Activated T-cell treated with anti-CD3 and anti-CD28 coated beads, Interleukin-2, amount 50 U/mL, for 48 hours (primary cell): Measurements from ENCODE around the gene FUBP3.

Experiments
- DNase-seq, 2 experiments: peaks; one replicate each; pipeline ENCODE4 v3.0.0-alpha.2; 2020

The FUBP3 gene

GRCh38 chr9:130607640-130608420 is 28.5 kb downstream of the FUBP3 start:
- no peak for DNase-seq

DNA sequence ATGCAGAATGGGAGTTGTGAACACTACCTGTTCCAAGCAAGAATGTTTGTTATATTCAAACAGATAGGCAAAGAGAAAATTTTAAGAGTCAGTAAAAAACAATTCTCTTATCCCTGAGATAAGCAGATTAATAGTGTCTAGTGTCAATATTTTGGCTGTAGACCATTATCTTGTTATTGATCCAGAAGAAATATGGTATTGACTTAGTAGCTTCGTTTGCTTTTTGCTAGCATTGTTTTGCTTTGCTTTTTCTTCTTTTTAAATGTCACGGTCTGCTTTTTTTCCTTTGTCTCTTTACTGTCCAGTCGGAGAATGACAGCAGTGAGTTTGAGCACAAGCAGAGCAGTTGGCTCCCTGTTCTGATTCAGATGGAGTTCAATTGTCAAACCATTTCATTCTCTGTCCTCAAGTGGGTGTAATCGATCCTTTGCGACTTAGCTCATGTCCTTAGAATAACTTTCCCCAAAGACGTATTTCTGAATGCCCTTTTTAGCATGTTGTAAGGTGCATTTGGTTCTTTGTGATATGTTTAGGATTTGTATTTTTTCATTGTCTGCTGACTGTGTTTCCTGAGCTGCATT is 29.3 kb downstream of the FUBP3 start:
- DNase-seq, result no peak

GRCh38 chr9:130609163-130609562 is 29.8 kb downstream of the FUBP3 start:
- no peak for DNase-seq

GRCh38 chr9:130610862-130611707 is 31.7 kb downstream of the FUBP3 start:
- DNase-seq, result no peak

GRCh38 chr9:130616451-130616850 is 37.1 kb downstream of the FUBP3 start:
- DNase-seq, result no peak

DNA sequence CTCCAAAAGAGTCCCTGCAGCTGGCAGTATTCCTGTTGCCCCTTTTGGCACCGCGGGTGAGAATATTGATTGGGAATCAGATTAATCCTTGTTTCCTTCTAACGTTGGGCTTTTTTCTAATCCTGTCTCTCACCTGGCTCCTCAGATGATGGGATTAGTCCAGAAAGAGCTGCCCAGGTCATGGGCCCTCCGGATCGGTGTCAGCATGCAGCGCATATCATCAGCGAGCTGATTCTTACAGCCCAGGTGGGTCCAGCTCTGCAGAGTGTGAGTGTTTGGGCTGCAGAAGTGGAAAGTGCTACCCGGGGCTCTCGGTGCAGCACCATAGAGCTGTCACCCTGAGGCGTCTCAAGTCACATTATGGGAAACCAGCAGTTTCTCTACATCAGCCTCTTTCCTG is 44.1 kb downstream of the FUBP3 start:
- DNase-seq, result no peak

DNA sequence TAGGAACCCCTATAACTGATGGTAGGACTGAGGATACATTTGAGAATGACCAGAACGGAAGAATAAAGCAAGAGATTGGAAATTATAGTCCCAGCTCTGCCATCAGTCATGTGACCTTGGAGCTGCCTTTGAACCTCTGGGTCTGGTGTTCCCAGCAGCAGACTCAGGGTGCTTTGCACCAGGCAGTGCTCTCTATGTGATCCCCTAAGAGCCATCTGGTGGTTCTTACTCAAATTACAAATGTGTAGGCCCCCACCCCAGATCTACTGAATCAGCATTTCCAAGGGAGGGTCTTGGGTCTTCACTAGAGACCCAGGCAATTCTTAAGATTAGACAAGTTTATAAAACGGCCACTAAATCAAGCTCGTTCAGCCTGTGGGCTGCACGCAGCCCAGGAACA is 44.8 kb downstream of the FUBP3 start:
- DNase-seq, result no peak

- DNase-seq, result no peak
Observed at GRCh38 chr9:130626249-130626996, 47.0 kb downstream of the FUBP3 start.

DNA sequence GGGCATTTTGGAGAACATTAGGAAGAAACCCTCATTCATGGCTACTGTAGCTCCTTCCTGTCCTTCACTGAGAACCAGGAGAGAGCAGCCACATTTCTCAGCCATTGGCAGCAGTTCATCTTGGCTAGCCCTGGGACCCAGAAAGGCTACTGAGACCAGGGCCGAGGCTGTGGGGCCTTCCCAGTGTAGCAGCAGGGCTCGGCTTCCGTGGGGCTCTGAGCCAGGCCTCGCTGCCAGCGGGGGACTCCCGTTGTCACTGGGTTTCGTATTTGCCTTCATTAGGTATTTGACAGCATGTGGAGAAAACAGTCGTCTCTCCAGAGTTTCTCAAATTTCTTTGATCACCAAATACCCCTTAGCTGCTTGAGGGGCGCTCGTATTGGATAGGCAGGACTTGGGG is 47.7 kb downstream of the FUBP3 start:
- no peak for DNase-seq

GRCh38 chr9:130627896-130628792 is 48.8 kb downstream of the FUBP3 start:
- DNase-seq, result no peak

DNA sequence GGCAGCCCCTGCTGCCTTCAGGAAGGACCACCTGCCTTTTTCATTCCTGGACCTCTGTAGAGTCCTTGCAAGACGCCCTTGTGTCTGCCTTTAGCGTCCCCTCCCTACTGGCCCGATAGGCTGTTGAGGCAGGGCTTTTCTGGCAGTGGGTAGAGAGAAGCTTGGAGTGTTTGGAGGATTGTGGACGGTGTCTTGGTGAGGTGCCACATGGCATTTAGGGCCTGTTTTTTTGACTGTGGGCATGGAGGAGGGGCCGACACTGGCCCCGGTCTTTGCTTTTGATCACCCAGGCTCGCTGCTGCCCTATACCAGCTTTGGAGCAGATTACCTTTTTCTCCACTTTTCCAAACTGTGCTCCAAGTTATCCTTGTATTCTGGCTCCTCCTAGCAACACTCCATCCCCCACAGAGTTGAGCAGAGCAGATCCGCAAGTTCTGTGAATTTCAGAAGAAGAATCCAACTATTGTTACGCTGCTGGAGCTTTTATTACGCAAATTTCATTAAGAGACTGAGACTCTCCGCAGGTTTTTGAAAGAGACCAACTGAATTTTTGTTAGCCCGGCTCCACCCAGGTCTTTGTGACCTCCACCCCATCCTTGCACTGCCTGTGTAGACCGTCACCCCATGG is 50.2 kb downstream of the FUBP3 start:
- no peak for DNase-seq

DNA sequence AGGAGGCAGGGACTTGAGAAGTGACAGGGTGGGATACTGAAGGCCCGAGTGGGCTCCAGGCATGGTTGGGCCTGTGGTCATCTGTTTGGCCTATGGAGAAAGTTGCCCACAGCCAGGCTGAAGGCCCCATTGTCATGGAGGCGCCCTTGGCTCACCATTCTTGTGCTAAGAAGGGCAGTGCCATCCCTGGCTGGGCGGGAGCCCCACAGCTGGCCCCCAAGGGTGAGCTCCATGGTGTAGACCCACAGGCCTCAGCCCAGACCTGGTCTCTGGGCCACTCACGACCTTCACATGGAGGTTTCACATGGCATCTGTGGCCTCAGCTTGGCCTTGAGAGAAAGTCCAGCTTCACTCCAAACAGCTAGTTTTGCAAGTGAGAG is 50.7 kb downstream of the FUBP3 start:
- no peak for DNase-seq

DNA sequence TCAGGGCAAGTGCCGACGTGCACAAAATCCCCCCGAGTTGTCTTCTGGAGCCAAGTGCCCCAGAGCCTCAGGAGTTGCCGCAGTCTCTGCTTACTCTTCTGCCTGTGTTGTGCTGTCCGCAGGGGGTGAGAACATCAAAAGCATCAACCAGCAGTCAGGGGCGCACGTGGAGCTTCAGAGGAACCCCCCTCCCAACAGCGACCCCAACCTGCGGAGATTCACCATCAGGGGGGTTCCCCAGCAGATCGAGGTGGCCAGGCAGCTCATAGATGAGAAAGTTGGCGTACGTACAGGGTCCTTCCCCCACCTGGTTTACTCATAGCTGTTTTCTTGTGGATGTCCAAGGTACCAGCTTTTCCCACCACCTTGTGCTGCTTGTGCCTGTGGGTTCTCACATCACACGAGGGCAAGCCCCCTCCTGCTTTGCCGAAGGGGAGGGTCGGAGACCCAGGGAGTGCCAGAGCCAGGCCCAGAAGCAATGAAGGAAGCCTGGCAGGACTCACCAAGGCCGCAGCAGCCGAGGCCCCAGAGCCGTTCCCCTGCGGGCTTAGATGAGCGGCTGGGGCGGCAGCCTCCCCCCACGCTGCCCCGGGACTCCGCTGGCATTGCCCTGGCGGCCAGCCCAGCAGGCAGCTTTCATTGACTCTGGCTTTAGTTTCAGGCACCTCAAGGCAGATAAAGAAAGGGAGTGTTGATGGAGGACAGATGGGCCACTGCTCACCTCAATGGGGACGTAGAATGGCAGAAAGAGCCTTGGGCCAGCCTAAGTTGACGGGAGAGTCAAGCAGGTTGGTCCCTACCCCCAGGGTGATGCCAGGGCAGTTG is 51.3 kb downstream of the FUBP3 start:
- DNase-seq, result no peak

DNA sequence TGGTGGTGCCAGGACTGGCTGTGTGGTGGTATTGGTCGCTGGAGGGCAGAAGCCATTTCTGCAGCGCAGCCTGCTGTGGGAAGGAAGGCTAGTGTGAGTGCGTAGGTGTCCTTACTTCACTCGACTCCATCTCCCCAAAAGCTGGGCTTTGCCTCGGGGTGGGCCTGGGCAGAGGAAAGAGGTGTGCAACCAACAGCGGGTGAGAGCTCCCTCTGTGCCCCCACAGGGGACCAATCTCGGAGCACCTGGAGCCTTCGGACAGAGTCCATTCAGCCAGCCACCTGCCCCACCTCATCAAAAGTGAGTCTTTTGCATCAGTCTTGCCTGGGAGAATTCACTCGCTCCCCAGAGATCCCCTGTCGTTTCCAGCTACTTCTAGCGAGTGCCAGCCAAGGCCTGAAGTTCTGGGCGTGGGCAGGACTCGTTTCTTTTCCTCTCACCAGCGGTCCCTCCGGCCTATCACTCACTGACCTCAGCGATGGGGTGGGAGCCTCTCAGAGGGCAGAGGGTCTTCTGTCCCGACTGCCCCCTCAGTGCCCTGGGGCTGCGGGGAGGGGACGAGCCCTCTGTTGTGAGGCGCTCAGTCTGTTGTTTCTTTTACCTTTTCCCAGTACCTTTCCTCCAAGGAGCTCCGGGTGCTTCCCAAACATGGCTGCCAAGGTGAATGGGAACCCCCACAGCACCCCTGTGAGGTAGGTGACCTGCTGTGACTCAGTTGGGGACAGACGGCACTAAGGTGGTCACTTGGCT is 52.1 kb downstream of the FUBP3 start:
- DNase-seq, result no peak

DNA sequence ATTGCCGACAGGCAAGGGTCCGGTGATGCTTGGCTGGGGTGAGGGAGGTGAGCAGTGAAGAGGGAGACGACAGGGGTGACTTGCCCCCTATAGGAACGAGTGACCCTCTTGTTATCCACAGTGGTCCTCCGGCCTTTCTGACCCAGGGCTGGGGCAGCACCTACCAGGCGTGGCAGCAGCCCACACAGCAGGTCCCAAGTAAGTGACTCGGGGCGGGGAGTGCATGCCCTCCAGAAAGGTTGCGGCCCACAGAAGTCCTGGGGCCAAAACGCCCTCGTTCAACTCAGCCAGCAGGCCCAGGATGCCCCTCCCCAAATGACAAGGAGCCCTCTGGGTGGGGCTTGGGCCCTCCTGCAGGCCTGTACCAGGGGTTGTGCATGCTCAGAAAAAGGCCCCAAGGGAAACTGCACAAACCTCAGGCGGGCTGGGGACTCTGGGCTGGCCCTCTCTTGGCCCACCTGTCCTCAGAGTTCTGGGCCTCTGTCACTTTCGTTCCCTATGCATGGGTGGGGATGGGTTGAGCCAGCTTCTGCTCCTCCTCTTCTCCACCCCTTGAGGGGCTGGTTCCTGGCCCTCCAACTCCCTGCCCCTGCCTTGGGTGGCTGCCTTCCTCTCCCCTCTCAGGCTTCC is 52.8 kb downstream of the FUBP3 start:
- DNase-seq, result no peak

DNA sequence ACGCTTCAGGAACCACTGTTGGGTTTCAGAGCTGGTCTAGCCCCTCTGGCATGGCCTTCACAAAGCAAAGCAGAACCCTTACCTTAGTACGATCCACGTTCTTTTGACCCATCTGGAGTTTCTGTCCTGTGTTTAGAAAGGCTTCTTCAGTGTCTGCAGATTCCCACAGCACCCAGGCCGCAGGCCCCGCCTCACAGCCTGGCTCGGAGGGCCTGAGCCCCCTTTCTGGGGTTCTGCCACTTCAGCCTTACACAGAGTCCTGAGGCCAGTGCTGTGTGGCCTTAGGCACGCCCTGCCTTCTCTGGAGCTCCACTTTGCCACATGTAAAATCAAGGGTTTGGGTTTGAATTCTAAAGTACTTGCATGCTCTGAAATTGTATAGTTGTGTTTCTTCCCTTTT is 53.5 kb downstream of the FUBP3 start:
- no peak for DNase-seq

DNA sequence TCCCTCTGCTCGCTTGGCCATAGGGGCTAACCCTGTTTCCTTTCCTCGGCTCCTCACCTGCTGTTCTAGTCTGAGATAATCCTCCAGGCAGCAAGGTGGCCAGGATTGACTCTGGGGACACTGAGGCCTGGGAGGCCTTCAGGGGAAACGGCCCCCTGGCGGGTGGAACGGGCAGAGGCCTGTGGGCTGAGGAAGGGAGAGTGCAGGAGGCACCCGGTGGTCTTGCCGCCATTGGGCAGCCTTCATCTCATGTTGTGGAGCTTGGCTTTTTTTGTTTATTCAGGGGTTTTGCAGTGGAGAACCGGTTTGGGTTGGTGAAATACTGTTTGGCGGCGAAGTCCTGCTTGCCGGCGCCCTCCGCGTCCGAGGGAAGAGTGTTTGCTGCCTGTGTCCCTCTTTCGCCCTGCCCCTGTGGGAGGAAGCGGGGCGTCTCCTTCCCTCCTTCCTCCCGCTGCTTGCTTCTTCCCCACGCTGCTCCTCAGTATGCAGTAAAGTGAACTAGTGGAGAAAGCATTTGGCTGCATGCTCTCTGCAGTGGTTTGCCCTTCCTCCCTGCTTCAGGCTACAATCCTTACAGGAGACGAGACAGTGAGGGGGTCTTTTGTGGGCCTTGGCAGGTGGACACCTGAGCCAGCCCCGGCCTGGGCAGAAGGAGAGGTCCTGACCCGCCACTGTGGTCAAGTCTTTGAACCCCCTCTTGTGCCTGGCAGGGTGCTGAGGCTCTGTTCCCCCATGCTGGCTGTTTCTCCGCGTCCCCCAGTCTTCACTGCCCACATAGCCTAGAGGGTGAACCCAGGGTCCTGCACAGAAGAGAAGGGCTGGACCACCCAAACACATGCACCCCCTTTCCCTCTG is 54.2 kb downstream of the FUBP3 start:
- DNase-seq, result no peak

DNA sequence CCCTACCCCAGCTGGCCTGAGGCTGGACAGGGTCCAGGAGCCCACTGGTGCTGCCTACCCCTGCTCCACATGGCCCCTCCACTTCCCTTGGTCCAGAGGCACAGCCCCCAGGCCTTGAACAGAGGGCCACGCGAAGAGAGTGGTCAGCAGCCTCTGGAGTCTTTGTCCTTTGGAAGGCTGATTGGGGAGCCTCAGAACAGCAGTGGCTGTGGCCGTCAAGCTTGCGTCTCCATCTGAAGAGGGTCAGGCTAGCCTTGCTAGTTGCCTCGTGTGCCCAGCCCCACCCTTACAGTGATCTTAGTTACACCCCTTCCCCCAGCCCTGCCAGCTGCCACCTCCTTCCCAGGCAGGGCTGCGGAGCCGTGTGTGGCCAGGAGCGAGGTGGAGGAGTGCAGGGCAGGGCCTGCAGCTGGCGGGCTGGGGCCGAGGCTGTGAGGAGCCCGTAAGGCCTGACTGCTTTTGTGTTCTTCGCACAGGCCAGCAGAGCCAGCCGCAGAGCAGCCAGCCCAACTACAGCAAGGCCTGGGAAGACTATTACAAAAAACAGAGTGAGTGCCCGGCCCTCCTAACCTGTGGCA is 54.9 kb downstream of the FUBP3 start:
- no peak for DNase-seq
